22Rv1 (cell line): ENCODE data around the gene POLN.
"Not testable (repeated sequence)": the region's sequence is repeated elsewhere in the genome, so short reads cannot be mapped to it uniquely, and the experiment has no call there.

Experiments
- H3K27ac ChIP-seq: fragments of 450-650 bp; 2 replicates; pipeline ENCODE4 v1.5.1; 2017
- CTCF ChIP-seq: fragments of 450-650 bp; IDR thresholded peaks from 2 replicates; pipeline ENCODE4 v1.5.1; 2017; ENCODE audit warnings: mild to moderate bottlenecking
- ZFX ChIP-seq: fragments of 450-650 bp; IDR thresholded peaks from 2 replicates; pipeline ENCODE4 v1.6.1; 2017; ENCODE audit warnings: antibody characterized with exemption, borderline replicate concordance

The POLN gene

GRCh38 chr4:2281575-2282343 lies 39.8 kb upstream of the POLN start:
- TF ChIP-seq ZFX = no peak
- H3K27ac ChIP-seq = no peak overlapping the region

- H3K27ac ChIP-seq = no peak overlapping the region
- TF ChIP-seq CTCF (no peak), ZFX (no peak)
Measured at GRCh38 chr4:2280531-2281300, 38.8 kb upstream of the POLN start.

- H3K27ac ChIP-seq = no peak overlapping the region
- TF ChIP-seq CTCF (no peak), ZFX (no peak)
Measured at GRCh38 chr4:2277956-2278355, 36.0 kb upstream of the POLN start.

- no peak overlapping the region for H3K27ac ChIP-seq
- TF ChIP-seq CTCF (no peak), ZFX (no peak)
Measured at GRCh38 chr4:2276581-2277325, 34.8 kb upstream of the POLN start.

GRCh38 chr4:2275546-2276251 lies 33.8 kb upstream of the POLN start:
- TF ChIP-seq CTCF = no peak
- no peak for TF ChIP-seq ZFX
- H3K27ac ChIP-seq = no peak overlapping the region

- H3K27ac ChIP-seq = not testable (repeated sequence)
Measured at GRCh38 chr4:2275044-2275397, 33.1 kb upstream of the POLN start.

- H3K27ac ChIP-seq = no peak overlapping the region
- TF ChIP-seq CTCF (no peak), ZFX (no peak)
Measured at GRCh38 chr4:2274320-2275043, 32.6 kb upstream of the POLN start.
